IMR-90 (cell line): Measurements from ENCODE around the gene NDUFA3. TPM values are rescaled to one million over a fixed set of nuclear protein-coding genes. Genes with fewer than 3 reads are reported as not detected.

ENCODE experiments used
- ATAC-seq: fragments of 200-7000 bp; cut with Tn5 transposase; 2 replicates; pipeline ENCODE4 v1.9.1; 2020; ENCODE audit warnings: low read depth, mild to moderate bottlenecking, moderate library complexity
- BruUV-seq: library from RNA; stranded (reverse); fragments of 400-500 nt; replicated peaks from 2 replicates; lab custom pipeline; 2021; lab: Mats Ljungman, UMichigan
- CTCF ChIA-PET: fragments of 300-600 bp; formaldehyde crosslinking; extraction: SDS; loops from one replicate; lab custom pipeline; 2021; ENCODE audit warnings: antibody characterized with exemption; lab: Yijun Ruan, JAX
- POLR2A ChIA-PET: fragments of 300-600 bp; sonication (Branson Sonifier 250); formaldehyde crosslinking; loops from one replicate; lab custom pipeline; 2022; ENCODE audit warnings: antibody characterized with exemption; ENCODE audit not compliant: unreplicated experiment; lab: Charles Lee
- DNase-seq: peaks from one replicate; pipeline ENCODE4 v3.0.0; 2013
- H2AFZ ChIP-seq: replicated peaks from 2 replicates; pipeline ENCODE3; 2013; ENCODE audit warnings: low read length, mild to moderate bottlenecking; ENCODE audit not compliant: poor library complexity
- H2AK5ac ChIP-seq: 2 replicates; pipeline ENCODE4 v1.6.1; 2013; ENCODE audit warnings: low read depth, low read length, inconsistent platforms
- H2AK9ac ChIP-seq: replicated peaks from 2 replicates; pipeline ENCODE3; 2013; ENCODE audit warnings: mild to moderate bottlenecking, low read depth, low read length, moderate library complexity; ENCODE audit not compliant: poor library complexity
- H2BK120ac ChIP-seq: 2 replicates; pipeline ENCODE4 v1.6.1; 2013; ENCODE audit warnings: low read depth, low read length, inconsistent platforms
- H2BK15ac ChIP-seq: 3 replicates; pipeline ENCODE4 v1.6.1; 2013; ENCODE audit warnings: low read depth, low read length, inconsistent platforms
- H2BK20ac ChIP-seq: 2 replicates; pipeline ENCODE4 v1.6.1; 2013; ENCODE audit warnings: low read depth, mild to moderate bottlenecking, inconsistent platforms, low read length, moderate library complexity
- H2BK5ac ChIP-seq: 2 replicates; pipeline ENCODE4 v1.6.1; 2013; ENCODE audit warnings: mild to moderate bottlenecking, low read depth, low read length, inconsistent platforms; ENCODE audit not compliant: poor library complexity, severe bottlenecking
- H3K14ac ChIP-seq: replicated peaks from 2 replicates; pipeline ENCODE4 v1.6.1; 2013; ENCODE audit warnings: low read depth, low read length, inconsistent platforms
- H3K18ac ChIP-seq: 2 replicates; pipeline ENCODE4 v1.6.1; 2013; ENCODE audit warnings: low read depth, low read length, control low read depth
- H3K23ac ChIP-seq: 2 replicates; pipeline ENCODE4 v1.6.1; 2013; ENCODE audit warnings: low read depth, low read length, inconsistent platforms
- H3K27ac ChIP-seq: 2 replicates; pipeline ENCODE4 v1.5.1; 2013; ENCODE audit warnings: mild to moderate bottlenecking, control low read depth, low read length; ENCODE audit not compliant: insufficient read depth
- H3K27me3 ChIP-seq: 2 replicates; pipeline ENCODE4 v1.6.1; 2013; ENCODE audit warnings: low read length; ENCODE audit not compliant: control insufficient read depth, insufficient read depth
- H3K36me3 ChIP-seq: 2 replicates; pipeline ENCODE4 v1.6.1; 2013; ENCODE audit warnings: low read length, mixed read lengths; ENCODE audit not compliant: control insufficient read depth, insufficient read depth
- H3K4ac ChIP-seq: 2 replicates; pipeline ENCODE4 v1.6.1; 2013; ENCODE audit warnings: low read depth, low read length, inconsistent platforms
- H3K4me1 ChIP-seq: 2 replicates; pipeline ENCODE4 v1.6.1; 2013; ENCODE audit warnings: low read length, mixed read lengths; ENCODE audit not compliant: control insufficient read depth, insufficient read depth
- H3K4me2 ChIP-seq: 2 replicates; pipeline ENCODE4 v1.6.1; 2013; ENCODE audit warnings: low read depth, mild to moderate bottlenecking, control low read depth, low read length, moderate library complexity
- H3K4me3 ChIP-seq: 2 replicates; pipeline ENCODE4 v1.5.1; 2013; ENCODE audit warnings: low read depth, mild to moderate bottlenecking, control low read depth, low read length, moderate library complexity; ENCODE audit not compliant: insufficient read depth
- H3K56ac ChIP-seq: 2 replicates; pipeline ENCODE4 v1.6.1; 2013; ENCODE audit warnings: low read length, inconsistent platforms; ENCODE audit not compliant: insufficient read depth; ENCODE audit errors: extremely low read depth
- H3K79me1 ChIP-seq, 2 experiments: 2 replicates each; pipeline ENCODE4 v1.6.1; 2013; ENCODE audit warnings: low read length in 2 of 2, inconsistent platforms in 1 of 2, low read depth in 1 of 2
- H3K9ac ChIP-seq: 2 replicates; pipeline ENCODE4 v1.6.1; 2013; ENCODE audit warnings: low read depth, low read length, control low read depth
- H3K9me1 ChIP-seq: 2 replicates; pipeline ENCODE4 v1.6.1; 2013; ENCODE audit warnings: low read length, inconsistent platforms; ENCODE audit not compliant: insufficient read depth
- H3K9me3 ChIP-seq: 2 replicates; pipeline ENCODE4 v1.6.1; 2013; ENCODE audit warnings: low read length; ENCODE audit not compliant: control insufficient read depth, insufficient read depth
- H4K20me1 ChIP-seq: 2 replicates; pipeline ENCODE4 v1.6.1; 2013; ENCODE audit warnings: low read length, inconsistent platforms; ENCODE audit not compliant: insufficient read depth
- H4K5ac ChIP-seq: 2 replicates; pipeline ENCODE4 v1.6.1; 2013; ENCODE audit warnings: mild to moderate bottlenecking, low read depth, low read length, control low read depth
- H4K8ac ChIP-seq, 2 experiments: 2 replicates each; pipeline ENCODE4 v1.6.1; 2013; ENCODE audit warnings: low read depth in 2 of 2, low read length in 2 of 2, control low read depth in 1 of 2, inconsistent platforms in 1 of 2
- H4K91ac ChIP-seq: 2 replicates; pipeline ENCODE4 v1.6.1; 2013; ENCODE audit warnings: low read depth, low read length, inconsistent platforms; ENCODE audit not compliant: insufficient read depth
- BHLHE40 ChIP-seq: fragments of 150-350 bp; IDR thresholded peaks from 2 replicates; pipeline ENCODE4 v1.6.1; 2016; ENCODE audit warnings: mild to moderate bottlenecking, low read depth, low read length
- CEBPB ChIP-seq: IDR thresholded peaks from 2 replicates; pipeline ENCODE4 v1.6.1; 2012; ENCODE audit warnings: low read depth, low read length, improper control_type of control experiment
- CHD1 ChIP-seq: IDR thresholded peaks from 2 replicates; pipeline ENCODE4 v1.6.1; 2012; ENCODE audit warnings: low read depth, low read length, improper control_type of control experiment
- ELK1 ChIP-seq: fragments of 150-350 bp; IDR thresholded peaks from 2 replicates; pipeline ENCODE4 v1.6.1; 2016; ENCODE audit warnings: low read depth, mild to moderate bottlenecking, low read length, moderate library complexity, borderline replicate concordance
- FOS ChIP-seq: fragments of 150-350 bp; IDR thresholded peaks from 2 replicates; pipeline ENCODE4 v1.6.1; 2016; ENCODE audit warnings: low read depth, low read length
- MAFK ChIP-seq: IDR thresholded peaks from 2 replicates; pipeline ENCODE4 v1.6.1; 2012; ENCODE audit warnings: low read depth, low read length, improper control_type of control experiment
- MAZ ChIP-seq: IDR thresholded peaks from 2 replicates; pipeline ENCODE4 v1.6.1; 2012; ENCODE audit warnings: low read depth, mild to moderate bottlenecking, low read length, improper control_type of control experiment, moderate library complexity, borderline replicate concordance
- MXI1 ChIP-seq: IDR thresholded peaks from 2 replicates; pipeline ENCODE4 v1.6.1; 2012; ENCODE audit warnings: low read depth, mild to moderate bottlenecking, low read length, moderate library complexity, borderline replicate concordance
- NFE2L2 ChIP-seq: fragments of 150-350 bp; IDR thresholded peaks from 2 replicates; pipeline ENCODE4 v1.6.1; 2016; ENCODE audit warnings: low read depth, mild to moderate bottlenecking, low read length
- POLR2A ChIP-seq: IDR thresholded peaks from 2 replicates; pipeline ENCODE4 v1.6.1; 2012; ENCODE audit warnings: mild to moderate bottlenecking, low read depth, low read length
- RAD21 ChIP-seq: IDR thresholded peaks from 2 replicates; pipeline ENCODE4 v1.6.1; 2012; ENCODE audit warnings: low read length, improper control_type of control experiment
- RCOR1 ChIP-seq: IDR thresholded peaks from 2 replicates; pipeline ENCODE4 v1.6.1; 2012; ENCODE audit warnings: mild to moderate bottlenecking, low read length, improper control_type of control experiment; ENCODE audit not compliant: insufficient replicate concordance
- RFX5 ChIP-seq: IDR thresholded peaks from 2 replicates; pipeline ENCODE4 v1.8.0; 2012; ENCODE audit warnings: low read depth, mild to moderate bottlenecking, low read length, moderate library complexity
- SMC3 ChIP-seq: fragments of 150-350 bp; IDR thresholded peaks from 2 replicates; pipeline ENCODE4 v1.6.1; 2016; ENCODE audit warnings: low read depth, mild to moderate bottlenecking, antibody characterized with exemption, low read length, moderate library complexity
- WGBS, 2 experiments: methylation state at CpG; one replicate each; pipeline versions ENCODE4 v1.1.5 to v1.1.7; 2013; ENCODE audit warnings: missing lambda C conversion rate in 2 of 2; ENCODE audit not compliant: insufficient read length in 1 of 2; ENCODE audit errors: extremely low coverage in 2 of 2; 5-methylcytosine and 5-hydroxymethylcytosine counted together
- dilution Hi-C: fragments of 300-500 bp; cut with HindIII; formaldehyde crosslinking; loops from one replicate; pipeline ENCODE4 v1.14.3; 2018; ENCODE audit warnings: low sequenced_read_pairs; ENCODE audit not compliant: unreplicated experiment
- in situ Hi-C: fragments of 300-500 bp; cut with MboI; formaldehyde crosslinking; loops from 3 replicates; pipeline ENCODE4 v1.14.3; 2019; ENCODE audit warnings: low sequenced_read_pairs, inconsistent platforms, mixed read lengths
- intact Hi-C: fragments of 100-400 bp; cut with micrococcal nuclease; formaldehyde crosslinking; loops from 2 replicates; pipeline ENCODE4 v1.10.0; 2022
- polyA plus RNA-seq, 3 experiments: library from polyadenylated mRNA; depleted of rRNA; stranded (reverse); fragments of >200 nt; gene quantifications; 2 replicates each; pipeline ENCODE4 v1.2.3, GENCODE V29; 2012; ENCODE audit warnings: low replicate concordance in 1 of 3
- total RNA-seq: library from RNA; depleted of rRNA; stranded (reverse); fragments of >200 nt; gene quantifications from 2 replicates; pipeline ENCODE4 v1.2.3, GENCODE V29; 2012
- TF ChIP-seq, protein P1 (sequence below): fragments of 150-350 bp; IDR thresholded peaks from 2 replicates; pipeline ENCODE4 v1.6.1; 2017; ENCODE audit warnings: mild to moderate bottlenecking, antibody characterized with exemption, low read length, low read depth
- TF ChIP-seq, protein P2 (sequence below): conservative IDR thresholded peaks from 2 replicates; pipeline ENCODE4 v1.5.1; 2012; ENCODE audit warnings: mild to moderate bottlenecking, low read depth, low read length, improper control_type of control experiment

Gene NDUFA3
- total and polyA plus RNA-seq, 2 of the 4 experiments (the other 2 are of a cell fraction): 7.9 to 85.0 TPM

- H3K23ac ChIP-seq: no peak overlapping the region
- H3K27ac ChIP-seq: no peak overlapping the region
- BruUV-seq: no TSS peak
- peaks cover 4 to 36% of the 10 kb centered on the region in 2 experiments for H3K79me1 ChIP-seq
- H3K4me2 ChIP-seq: no peak overlapping the region
- ChIA-PET POLR2A (no interaction called here), CTCF (no interaction called here)
- no peak overlapping the region for H3K56ac ChIP-seq
- dilution Hi-C loops (no loop called here), in situ Hi-C loops (loop anchor here (25.0 kb wide), 1 partner anchor 354 kb away; the partner anchor contains the start of genes CDC42EP5 and LENG9), intact Hi-C loops (loop anchor here (10.0 kb wide), 1 partner anchor 243 kb away; the partner anchor contains the start of gene MYADM)
- ATAC-seq (no peak), DNase-seq (no peak)
- H2BK120ac ChIP-seq: no peak overlapping the region
- H2AK9ac ChIP-seq: no peak overlapping the region
- H3K14ac ChIP-seq: no peak overlapping the region
- H4K5ac ChIP-seq: no peak overlapping the region
- 77% methylated on average over 6 of the region's 21 CpGs; no CpG with 5 or more reads in 1 of the 2 experiments for WGBS, 2 experiments
- no peak overlapping the region for H3K4me3 ChIP-seq
- no peak overlapping the region for H2BK20ac ChIP-seq
- no peak overlapping the region for H2BK5ac ChIP-seq
- H2AFZ ChIP-seq: no peak overlapping the region
- no peak overlapping the region for H3K9ac ChIP-seq
- TF ChIP-seq NFE2L2: no peak
- no peak for TF ChIP-seq MAFK
- no peak for TF ChIP-seq MXI1
- no peak for TF ChIP-seq MAZ
- TF ChIP-seq, protein P1, sequence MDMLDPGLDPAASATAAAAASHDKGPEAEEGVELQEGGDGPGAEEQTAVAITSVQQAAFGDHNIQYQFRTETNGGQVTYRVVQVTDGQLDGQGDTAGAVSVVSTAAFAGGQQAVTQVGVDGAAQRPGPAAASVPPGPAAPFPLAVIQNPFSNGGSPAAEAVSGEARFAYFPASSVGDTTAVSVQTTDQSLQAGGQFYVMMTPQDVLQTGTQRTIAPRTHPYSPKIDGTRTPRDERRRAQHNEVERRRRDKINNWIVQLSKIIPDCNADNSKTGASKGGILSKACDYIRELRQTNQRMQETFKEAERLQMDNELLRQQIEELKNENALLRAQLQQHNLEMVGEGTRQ: no peak
- TF ChIP-seq CHD1: no peak
- no peak for TF ChIP-seq SMC3
- no peak for TF ChIP-seq ELK1
- TF ChIP-seq FOS: no peak
- no peak for TF ChIP-seq CEBPB
- no peak for TF ChIP-seq RFX5
- TF ChIP-seq POLR2A: no peak
- TF ChIP-seq, protein P2, sequence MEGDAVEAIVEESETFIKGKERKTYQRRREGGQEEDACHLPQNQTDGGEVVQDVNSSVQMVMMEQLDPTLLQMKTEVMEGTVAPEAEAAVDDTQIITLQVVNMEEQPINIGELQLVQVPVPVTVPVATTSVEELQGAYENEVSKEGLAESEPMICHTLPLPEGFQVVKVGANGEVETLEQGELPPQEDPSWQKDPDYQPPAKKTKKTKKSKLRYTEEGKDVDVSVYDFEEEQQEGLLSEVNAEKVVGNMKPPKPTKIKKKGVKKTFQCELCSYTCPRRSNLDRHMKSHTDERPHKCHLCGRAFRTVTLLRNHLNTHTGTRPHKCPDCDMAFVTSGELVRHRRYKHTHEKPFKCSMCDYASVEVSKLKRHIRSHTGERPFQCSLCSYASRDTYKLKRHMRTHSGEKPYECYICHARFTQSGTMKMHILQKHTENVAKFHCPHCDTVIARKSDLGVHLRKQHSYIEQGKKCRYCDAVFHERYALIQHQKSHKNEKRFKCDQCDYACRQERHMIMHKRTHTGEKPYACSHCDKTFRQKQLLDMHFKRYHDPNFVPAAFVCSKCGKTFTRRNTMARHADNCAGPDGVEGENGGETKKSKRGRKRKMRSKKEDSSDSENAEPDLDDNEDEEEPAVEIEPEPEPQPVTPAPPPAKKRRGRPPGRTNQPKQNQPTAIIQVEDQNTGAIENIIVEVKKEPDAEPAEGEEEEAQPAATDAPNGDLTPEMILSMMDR: no peak
- TF ChIP-seq BHLHE40: no peak
- TF ChIP-seq RCOR1: no peak
- no peak for TF ChIP-seq RAD21
- no peak overlapping the region for H4K8ac ChIP-seq
- H3K9me3 ChIP-seq: no peaks in the 10 kb centered on the region
- H3K4ac ChIP-seq: no peak overlapping the region
- H3K27me3 ChIP-seq: no peaks in the 10 kb centered on the region
- no peak overlapping the region for H4K91ac ChIP-seq
- H2AK5ac ChIP-seq: no peak overlapping the region
- no peaks in the 10 kb centered on the region for H3K4me1 ChIP-seq
- no peak overlapping the region for H3K18ac ChIP-seq
- no peak overlapping the region for H2BK15ac ChIP-seq
- H3K36me3 ChIP-seq: peaks cover 47% of the 10 kb centered on the region
- H3K9me1 ChIP-seq: no peaks in the 10 kb centered on the region
- peaks cover 4% of the 10 kb centered on the region; the same call in 1 of the 2 replicates for H4K20me1 ChIP-seq
Measured at GRCh38 chr19:54107876-54108490, 5.3 kb downstream of the NDUFA3 start.
